ENCODE measurements around the gene SPI1. TPM values are rescaled to one million over a fixed set of nuclear protein-coding genes. Genes with fewer than 3 reads are reported as not detected.
"Not testable (repeated sequence)": the region's sequence is repeated elsewhere in the genome, so short reads cannot be mapped to it uniquely, and the experiment has no call there.

The SPI1 gene
- total and polyA plus RNA-seq, 8 donors: 1.0 to 24.2 (median 5.6) TPM

GRCh38 chr11:47325271-47326041 lies 52.9 kb downstream of the SPI1 start:
- TF ChIP-seq, protein P1, sequence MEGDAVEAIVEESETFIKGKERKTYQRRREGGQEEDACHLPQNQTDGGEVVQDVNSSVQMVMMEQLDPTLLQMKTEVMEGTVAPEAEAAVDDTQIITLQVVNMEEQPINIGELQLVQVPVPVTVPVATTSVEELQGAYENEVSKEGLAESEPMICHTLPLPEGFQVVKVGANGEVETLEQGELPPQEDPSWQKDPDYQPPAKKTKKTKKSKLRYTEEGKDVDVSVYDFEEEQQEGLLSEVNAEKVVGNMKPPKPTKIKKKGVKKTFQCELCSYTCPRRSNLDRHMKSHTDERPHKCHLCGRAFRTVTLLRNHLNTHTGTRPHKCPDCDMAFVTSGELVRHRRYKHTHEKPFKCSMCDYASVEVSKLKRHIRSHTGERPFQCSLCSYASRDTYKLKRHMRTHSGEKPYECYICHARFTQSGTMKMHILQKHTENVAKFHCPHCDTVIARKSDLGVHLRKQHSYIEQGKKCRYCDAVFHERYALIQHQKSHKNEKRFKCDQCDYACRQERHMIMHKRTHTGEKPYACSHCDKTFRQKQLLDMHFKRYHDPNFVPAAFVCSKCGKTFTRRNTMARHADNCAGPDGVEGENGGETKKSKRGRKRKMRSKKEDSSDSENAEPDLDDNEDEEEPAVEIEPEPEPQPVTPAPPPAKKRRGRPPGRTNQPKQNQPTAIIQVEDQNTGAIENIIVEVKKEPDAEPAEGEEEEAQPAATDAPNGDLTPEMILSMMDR (IDR thresholded peaks at IDR 0.05): no peak
- no peak overlapping the region for H3K4me3 ChIP-seq

GRCh38 chr11:47324520-47324919 lies 53.8 kb downstream of the SPI1 start:
- FAIRE-seq: no peak
- Histone ChIP-seq H3K4me1 (no peaks in the 10 kb centered on the region), H3K27ac (no peak overlapping the region), H3K4me3 (no peak overlapping the region), H3K36me3 (peaks cover 0 to 21% (median 21%) of the 10 kb centered on the region in 3 donors), H3K9me3 (no peaks in the 10 kb centered on the region), H3K27me3 (no peaks in the 10 kb centered on the region)
- ATAC-seq: no peak
- intact Hi-C loops (cut with DNase I): no loop called here
- TF ChIP-seq, protein P1 (IDR thresholded peaks at IDR 0.05): no peak
- 89 to 92% methylated on average over 12 of the region's 12 CpGs for WGBS, 2 donors
- DNase-seq: peak in 1 of 6 donors; percentile 39

More at GRCh38 chr11:47325271-47326041, 52.9 kb downstream of the SPI1 start:
- DNase-seq: peak in 1 of 6 donors; percentile 41
- 75 to 79% methylated on average over 15 of the region's 15 CpGs for WGBS, 2 donors
- intact Hi-C loops (cut with DNase I): no loop called here
- FAIRE-seq: no peak
- no peak for ATAC-seq
- H3K27me3 ChIP-seq: no peaks in the 10 kb centered on the region
- H3K4me1 ChIP-seq: no peaks in the 10 kb centered on the region
- no peaks in the 10 kb centered on the region for H3K9me3 ChIP-seq
- H3K27ac ChIP-seq: no peak overlapping the region
- peaks cover 0 to 27% (median 21%) of the 10 kb centered on the region in 3 donors for H3K36me3 ChIP-seq

DNA sequence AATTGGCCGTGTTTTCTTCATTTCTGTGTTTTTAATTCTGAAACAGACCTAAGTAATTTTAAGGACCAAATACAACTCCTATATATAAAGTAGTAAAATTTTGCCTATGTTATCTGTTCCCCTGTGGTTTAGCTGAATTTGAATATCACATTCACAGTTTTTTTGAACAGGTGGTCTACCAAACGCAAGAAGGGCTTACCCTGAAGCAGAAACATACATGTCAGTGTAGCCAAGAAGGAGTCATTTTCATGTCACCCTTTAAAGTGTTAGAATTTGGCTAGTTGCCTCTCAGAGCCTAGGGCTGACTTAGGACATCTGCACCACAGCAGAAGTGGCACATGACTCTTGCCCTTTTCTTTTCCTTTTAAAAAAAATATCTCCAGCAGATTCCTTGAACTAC lies 60.2 kb downstream of the SPI1 start:
- no peaks in the 10 kb centered on the region for H3K27me3 ChIP-seq
- TF ChIP-seq, protein P1 (IDR thresholded peaks at IDR 0.05): no peak
- H3K4me1 ChIP-seq: no peaks in the 10 kb centered on the region
- 91 to 95% methylated on average over 2 of the region's 2 CpGs for WGBS, 2 donors
- no peak for FAIRE-seq
- intact Hi-C loops (cut with DNase I): no loop called here
- no peak for ATAC-seq
- no peaks in the 10 kb centered on the region for H3K9me3 ChIP-seq
- H3K27ac ChIP-seq: no peak overlapping the region
- H3K4me3 ChIP-seq: no peak overlapping the region
- DNase-seq: no peak
- H3K36me3 ChIP-seq: peaks cover 0 to 36% (median 10%) of the 10 kb centered on the region in 3 donors

DNA sequence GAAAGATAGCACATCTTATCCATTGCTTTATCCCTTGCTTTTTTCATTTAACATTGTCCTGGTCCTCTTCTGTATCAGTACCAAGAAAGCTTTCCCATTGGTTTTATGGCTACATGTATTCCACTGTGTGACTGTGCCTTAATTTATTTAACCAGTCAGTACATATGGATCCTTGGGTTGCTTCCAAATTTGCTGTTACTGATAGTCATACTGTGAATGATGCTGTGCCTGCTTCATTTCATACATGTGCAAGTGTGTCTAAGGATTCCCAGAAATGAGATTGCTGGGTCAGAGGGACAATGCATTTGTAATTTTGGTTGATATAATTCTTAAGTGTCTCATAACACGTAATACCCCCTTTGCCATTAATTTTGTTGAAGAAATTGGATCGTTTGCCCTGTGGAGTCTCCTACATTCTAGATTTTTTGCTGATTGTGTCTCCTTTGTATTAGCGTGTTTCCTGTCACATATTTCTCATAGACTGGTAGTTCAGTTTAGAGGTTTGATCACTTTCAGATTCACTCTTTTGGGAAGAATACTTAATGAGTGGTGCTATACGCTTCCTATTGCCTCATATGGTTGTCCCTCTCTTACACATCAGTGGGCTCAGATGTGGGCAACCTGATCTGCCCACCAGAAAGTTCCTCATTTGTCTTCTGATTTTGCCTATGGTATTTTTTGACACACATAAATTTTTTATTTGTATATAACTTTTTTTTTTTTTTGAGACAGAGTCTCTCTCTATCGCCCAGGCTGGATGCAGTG lies 61.1 kb downstream of the SPI1 start:
- intact Hi-C loops (cut with DNase I): no loop called here
- no peak for FAIRE-seq
- peaks cover 0 to 42% (median 10%) of the 10 kb centered on the region in 3 donors for H3K36me3 ChIP-seq

GRCh38 chr11:47316501-47316900 lies 61.8 kb downstream of the SPI1 start:
- H3K27me3 ChIP-seq; FAIRE-seq; H3K27ac ChIP-seq; ATAC-seq; H3K9me3 ChIP-seq; H3K4me1 ChIP-seq; H3K4me3 ChIP-seq; intact Hi-C loops (cut with DNase I): not testable (repeated sequence)
- WGBS, 2 donors: 92 to 95% methylated on average over 8 of the region's 8 CpGs
- peak in 1 of 6 donors; percentile 13 for DNase-seq
- H3K36me3 ChIP-seq: peaks cover 0 to 50% (median 13%) of the 10 kb centered on the region in 3 donors

More for the DNA sequence above, 61.1 kb downstream of the SPI1 start:
- 87 to 92% methylated on average over 5 of the region's 5 CpGs for WGBS, 2 donors
- Histone ChIP-seq H3K9me3 (no peaks in the 10 kb centered on the region), H3K4me1 (no peaks in the 10 kb centered on the region), H3K27me3 (no peaks in the 10 kb centered on the region), H3K27ac (no peak overlapping the region), H3K4me3 (no peak overlapping the region)
- TF ChIP-seq, protein P1 (IDR thresholded peaks at IDR 0.05): no peak
- no peak for DNase-seq
- no peak for ATAC-seq
